Ishikawa (cell line): ENCODE data around the gene DACH1.
A peak's percentile ranks its signal among the peaks of the same experiment; 100 is the strongest.

Source experiments
- CEBPB ChIP-seq: IDR thresholded peaks from 2 replicates; pipeline ENCODE4 v1.6.1; 2012
- CREB1 ChIP-seq: IDR thresholded peaks from 2 replicates; pipeline ENCODE4 v1.6.1; 2012; ENCODE audit warnings: low read depth
- EGR1 ChIP-seq: IDR thresholded peaks from 2 replicates; pipeline ENCODE4 v1.6.1; 2012
- EP300 ChIP-seq: IDR thresholded peaks from 2 replicates; pipeline ENCODE4 v1.6.1; 2012; ENCODE audit warnings: borderline replicate concordance
- FOXM1 ChIP-seq: IDR thresholded peaks from 2 replicates; pipeline ENCODE4 v1.6.1; 2012; ENCODE audit warnings: low read depth, borderline replicate concordance
- MAX ChIP-seq: IDR thresholded peaks from 2 replicates; pipeline ENCODE4 v1.6.1; 2012
- NFIC ChIP-seq: IDR thresholded peaks from 2 replicates; pipeline ENCODE4 v1.6.1; 2012
- RAD21 ChIP-seq: IDR thresholded peaks from 2 replicates; pipeline ENCODE4 v1.6.1; 2012; ENCODE audit warnings: low read depth
- REST ChIP-seq: IDR thresholded peaks from 2 replicates; pipeline ENCODE4 v1.6.1; 2012; ENCODE audit warnings: low read depth, mild to moderate bottlenecking
- TAF1 ChIP-seq: IDR thresholded peaks from 2 replicates; pipeline ENCODE4 v1.6.1; 2012; ENCODE audit warnings: low read depth, mild to moderate bottlenecking
- TCF12 ChIP-seq: IDR thresholded peaks from 2 replicates; pipeline ENCODE4 v1.6.1; 2012; ENCODE audit warnings: low read depth
- TEAD4 ChIP-seq: IDR thresholded peaks from 2 replicates; pipeline ENCODE4 v1.6.1; 2012
- USF1 ChIP-seq: IDR thresholded peaks from 2 replicates; pipeline ENCODE4 v1.6.1; 2012
- YY1 ChIP-seq: IDR thresholded peaks from 2 replicates; pipeline ENCODE4 v1.6.1; 2012; ENCODE audit warnings: low read depth
- ZBTB7A ChIP-seq: IDR thresholded peaks from 2 replicates; pipeline ENCODE4 v1.6.1; 2012; ENCODE audit warnings: low read depth

Gene DACH1

GRCh38 chr13:71699342-71699741 is 167.7 kb downstream of the DACH1 start:
- TF ChIP-seq EGR1 (no peak), YY1 (no peak), TCF12 (no peak), NFIC (no peak), USF1 (no peak)

- no peak for TF ChIP-seq MAX
- TF ChIP-seq FOXM1, result no peak
- TF ChIP-seq NFIC, result no peak
Observed at GRCh38 chr13:71695662-71696061, 171.3 kb downstream of the DACH1 start.

GRCh38 chr13:71685072-71685471 is 181.9 kb downstream of the DACH1 start:
- TF ChIP-seq CREB1 (no peak), TAF1 (no peak), TCF12 (no peak), USF1 (no peak), EGR1 (no peak), NFIC (no peak), YY1 (no peak), TEAD4 (no peak), CEBPB (no peak), FOXM1 (no peak), RAD21 (no peak), EP300 (no peak), MAX (no peak), REST (no peak), ZBTB7A (no peak)

GRCh38 chr13:71681901-71682613 is 184.9 kb downstream of the DACH1 start:
- TF ChIP-seq YY1 (no peak), EGR1 (no peak), NFIC (no peak), EP300 (no peak), USF1 (no peak), TEAD4 (no peak), REST (no peak), MAX (no peak), RAD21 (no peak), FOXM1 (no peak), TAF1 (no peak), CREB1 (no peak), ZBTB7A (no peak), TCF12 (no peak), CEBPB (no peak)

GRCh38 chr13:71677124-71677523 is 189.9 kb downstream of the DACH1 start:
- TF ChIP-seq CREB1 (no peak), EP300 (peak; percentile 65; the same call in 1 of the 2 replicates), TEAD4 (0 out of 2 replicates have a peak, but pooled peaks have one; percentile 51), TCF12 (peak; percentile 36; the same call in 1 of the 2 replicates), TAF1 (no peak), FOXM1 (no peak), CEBPB (peak; percentile 18; the same call in 1 of the 2 replicates), REST (no peak), ZBTB7A (no peak), RAD21 (no peak), NFIC (peak; percentile 27; the same call in 1 of the 2 replicates), MAX (no peak), EGR1 (no peak), USF1 (no peak), YY1 (no peak)
